GM10248 (cell line): ENCODE results near the gene GALNT17.

Experiments used
- CTCF ChIA-PET: fragments of 300-600 bp; sonication (Branson Sonifier 250); formaldehyde crosslinking; extraction: SDS; loops from one replicate; lab custom pipeline; 2021; ENCODE audit warnings: antibody characterized with exemption; lab: Yijun Ruan, JAX
- POLR2A ChIA-PET: fragments of 350-650 bp; sonication (Branson Sonifier 250); formaldehyde crosslinking; extraction: SDS; loops from one replicate; lab custom pipeline; 2020; ENCODE audit warnings: antibody characterized with exemption; lab: Yijun Ruan, JAX
- DNase-seq: peaks from one replicate; pipeline ENCODE4 v3.0.0; 2012; ENCODE audit errors: extremely low spot score
- TF ChIP-seq, protein P1 (sequence below): IDR thresholded peaks from 2 replicates; pipeline ENCODE4 v1.5.1; 2012; ENCODE audit warnings: mild to moderate bottlenecking, low read depth; ENCODE audit errors: extremely low read depth, missing control alignments, control extremely low read depth

The GALNT17 gene

DNA sequence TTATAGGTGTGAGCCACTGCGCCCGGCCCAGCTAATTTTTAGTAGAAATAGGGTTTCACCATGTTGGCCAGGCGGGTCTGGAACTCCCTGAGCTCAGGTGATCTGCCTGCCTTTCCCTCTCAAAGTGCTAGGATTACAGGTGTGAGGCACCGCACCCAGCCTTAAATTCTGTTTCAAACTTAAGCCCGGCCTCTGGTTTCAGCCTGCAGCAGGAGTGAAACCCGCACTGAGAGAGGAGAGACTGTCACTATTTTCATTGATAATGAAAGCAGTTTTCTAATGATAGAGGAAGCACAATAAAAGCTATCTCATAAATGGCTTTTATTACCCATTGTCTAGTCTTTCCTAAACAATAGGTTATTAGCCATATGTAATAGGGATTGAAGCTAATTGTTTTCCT lies 415.5 kb downstream of the GALNT17 start:
- POLR2A ChIA-PET: no interaction called here
- CTCF ChIA-PET: no interaction called here
- no peak for DNase-seq
- TF ChIP-seq, protein P1, sequence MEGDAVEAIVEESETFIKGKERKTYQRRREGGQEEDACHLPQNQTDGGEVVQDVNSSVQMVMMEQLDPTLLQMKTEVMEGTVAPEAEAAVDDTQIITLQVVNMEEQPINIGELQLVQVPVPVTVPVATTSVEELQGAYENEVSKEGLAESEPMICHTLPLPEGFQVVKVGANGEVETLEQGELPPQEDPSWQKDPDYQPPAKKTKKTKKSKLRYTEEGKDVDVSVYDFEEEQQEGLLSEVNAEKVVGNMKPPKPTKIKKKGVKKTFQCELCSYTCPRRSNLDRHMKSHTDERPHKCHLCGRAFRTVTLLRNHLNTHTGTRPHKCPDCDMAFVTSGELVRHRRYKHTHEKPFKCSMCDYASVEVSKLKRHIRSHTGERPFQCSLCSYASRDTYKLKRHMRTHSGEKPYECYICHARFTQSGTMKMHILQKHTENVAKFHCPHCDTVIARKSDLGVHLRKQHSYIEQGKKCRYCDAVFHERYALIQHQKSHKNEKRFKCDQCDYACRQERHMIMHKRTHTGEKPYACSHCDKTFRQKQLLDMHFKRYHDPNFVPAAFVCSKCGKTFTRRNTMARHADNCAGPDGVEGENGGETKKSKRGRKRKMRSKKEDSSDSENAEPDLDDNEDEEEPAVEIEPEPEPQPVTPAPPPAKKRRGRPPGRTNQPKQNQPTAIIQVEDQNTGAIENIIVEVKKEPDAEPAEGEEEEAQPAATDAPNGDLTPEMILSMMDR: no peak

DNA sequence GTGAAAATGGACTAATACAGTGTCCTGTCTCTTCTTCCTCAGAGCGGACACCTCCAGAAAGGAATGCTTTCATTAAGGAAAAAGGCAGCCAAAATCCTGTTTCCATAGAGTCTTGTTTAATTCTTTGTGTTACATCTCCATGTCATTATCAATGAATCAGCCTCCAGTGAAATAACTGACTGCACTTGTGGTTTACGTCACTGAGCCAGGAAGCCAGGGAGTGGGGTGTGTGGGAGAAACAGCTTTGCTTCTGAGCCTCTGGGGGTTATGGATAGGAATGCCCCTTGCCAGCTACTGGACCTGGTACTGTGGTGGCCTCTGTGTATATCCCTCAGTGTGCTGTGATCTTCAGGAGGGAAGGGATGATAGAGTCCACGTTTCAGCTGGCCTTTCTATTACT lies 416.8 kb downstream of the GALNT17 start:
- CTCF ChIA-PET: no interaction called here
- TF ChIP-seq, protein P1: no peak
- POLR2A ChIA-PET: no interaction called here

DNA sequence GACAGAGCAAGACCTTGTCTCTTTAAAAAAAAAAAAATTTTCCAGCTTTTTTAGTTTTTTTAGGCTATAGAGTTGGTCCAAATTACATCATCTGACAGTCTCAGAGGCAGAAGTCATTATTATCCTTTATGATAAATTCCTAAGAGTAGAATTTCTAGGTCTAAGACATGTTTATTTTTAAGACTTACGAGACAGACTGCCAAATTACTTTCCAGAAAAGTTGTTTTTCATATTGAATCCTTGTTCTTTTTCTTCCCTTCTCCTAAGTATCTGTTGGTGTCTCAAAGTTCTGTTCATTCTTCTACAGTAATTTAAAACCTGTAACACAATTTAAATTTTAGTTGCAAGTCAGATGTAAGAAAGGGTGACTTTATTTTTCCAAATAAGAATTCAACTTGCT lies 421.4 kb downstream of the GALNT17 start:
- TF ChIP-seq, protein P1: no peak
- POLR2A ChIA-PET: no interaction called here
- DNase-seq: no peak
- CTCF ChIA-PET: no interaction called here

More for the DNA sequence above, 416.8 kb downstream of the GALNT17 start:
- DNase-seq: no peak

DNA sequence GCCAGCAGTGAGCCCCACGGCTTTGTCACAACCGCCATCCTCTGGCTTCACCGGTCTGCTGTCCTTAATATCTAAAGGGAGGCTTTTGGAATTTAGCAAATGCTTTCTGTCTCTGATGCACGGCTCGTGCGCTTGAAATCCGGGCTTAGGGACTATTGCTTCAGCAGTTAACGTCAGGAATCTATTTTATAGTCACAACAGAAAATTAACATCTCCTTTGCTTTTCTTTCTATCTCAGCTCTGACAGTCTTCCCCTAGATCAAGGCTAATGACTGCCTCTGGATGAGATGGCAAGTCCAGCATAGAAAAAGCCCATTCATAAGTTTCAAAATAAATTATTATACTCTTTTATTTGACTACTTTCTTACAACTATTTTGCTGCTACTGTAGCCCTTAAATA lies 423.8 kb downstream of the GALNT17 start:
- CTCF ChIA-PET: no interaction called here
- POLR2A ChIA-PET: no interaction called here
- DNase-seq: no peak
- TF ChIP-seq, protein P1: no peak

DNA sequence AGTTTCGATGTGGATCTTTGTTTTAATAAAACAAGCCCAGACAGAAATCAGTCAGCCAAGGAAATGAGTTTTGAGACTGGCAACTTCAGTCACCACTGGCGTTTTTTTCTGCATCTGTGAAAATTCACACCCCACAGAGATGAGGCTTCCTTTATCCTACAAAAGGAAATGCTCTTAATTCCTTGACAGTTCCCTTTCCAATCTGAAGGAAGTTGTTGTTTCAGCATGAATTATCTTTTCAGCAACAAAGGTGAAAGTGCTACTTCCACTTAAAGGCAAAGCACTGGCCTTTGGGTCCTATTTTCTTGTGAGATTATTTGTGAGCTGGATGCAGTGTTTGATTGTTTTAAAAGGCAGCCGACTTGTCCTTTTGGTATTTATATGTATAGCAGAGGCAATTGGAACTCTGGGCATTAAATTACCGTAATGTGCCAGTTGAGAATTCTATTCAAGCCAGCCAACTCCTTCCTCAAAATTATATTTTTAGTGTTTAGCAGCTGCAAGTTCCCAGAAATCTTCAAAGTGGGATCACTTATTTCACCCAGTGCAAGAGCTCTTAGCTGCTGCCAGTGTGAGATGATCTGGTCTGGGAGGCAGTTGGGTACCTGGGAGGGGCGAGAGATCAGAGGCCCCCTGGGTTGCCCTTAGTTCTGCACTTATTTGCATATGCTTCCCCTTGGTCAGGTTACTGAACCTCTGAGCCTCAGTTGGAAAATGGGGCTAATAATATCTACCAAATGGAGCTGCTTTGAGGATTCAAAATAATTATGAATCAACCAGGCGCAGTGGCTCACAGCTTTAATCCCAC lies 427.1 kb downstream of the GALNT17 start:
- TF ChIP-seq, protein P1: no peak
- DNase-seq: no peak
- ChIA-PET POLR2A (no interaction called here), CTCF (no interaction called here)

DNA sequence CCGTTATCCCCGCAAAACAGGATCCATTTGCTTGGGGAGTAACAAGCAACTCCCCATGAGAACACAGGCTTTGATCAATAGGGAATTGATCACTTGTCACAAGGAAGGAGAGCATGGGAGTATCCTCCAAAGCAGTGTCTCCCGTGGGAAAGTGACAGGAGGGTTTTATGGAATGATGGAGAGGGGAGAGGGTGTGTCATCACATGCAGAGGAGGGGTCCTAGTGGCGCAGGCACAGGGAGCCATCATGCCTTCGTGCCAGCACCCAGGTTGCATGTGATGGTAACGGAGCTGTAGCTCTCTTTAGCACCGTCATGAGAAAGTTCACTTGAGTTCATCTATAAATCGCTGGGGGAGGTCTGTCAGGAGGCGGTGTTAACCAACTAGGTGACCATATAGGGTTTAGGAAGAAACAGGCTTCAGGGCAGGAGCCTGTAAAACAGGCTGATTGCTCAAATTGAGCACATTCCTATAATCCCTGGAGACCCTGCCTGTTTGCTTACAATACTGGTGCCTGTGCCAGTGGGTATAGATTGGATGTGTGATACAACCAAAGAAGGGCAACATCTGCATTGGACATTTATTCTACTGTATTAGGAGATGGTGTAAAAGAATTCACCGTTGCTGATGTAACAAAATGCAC lies 428.5 kb downstream of the GALNT17 start:
- CTCF ChIA-PET: no interaction called here
- TF ChIP-seq, protein P1: no peak
- DNase-seq: no peak

More for the DNA sequence above, 428.5 kb downstream of the GALNT17 start:
- POLR2A ChIA-PET: no interaction called here
